Neural progenitor cell (in vitro differentiated cells): ENCODE measurements around the gene SESTD1.
"Not testable (repeated sequence)": the region's sequence is repeated elsewhere in the genome, so short reads cannot be mapped to it uniquely, and the experiment has no call there.

Experiments used
- EZH2phosphoT487 ChIP-seq: fragments of 200-600 bp; sonication (generic); IDR thresholded peaks from 2 replicates; pipeline ENCODE4 v1.6.1; 2017; ENCODE audit warnings: antibody characterized with exemption
- TF ChIP-seq, protein P1 (sequence below): fragments of 200-600 bp; sonication (generic); IDR thresholded peaks from 2 replicates; pipeline ENCODE4 v1.5.1; 2017; ENCODE audit warnings: antibody characterized with exemption, mild to moderate bottlenecking

DNA sequence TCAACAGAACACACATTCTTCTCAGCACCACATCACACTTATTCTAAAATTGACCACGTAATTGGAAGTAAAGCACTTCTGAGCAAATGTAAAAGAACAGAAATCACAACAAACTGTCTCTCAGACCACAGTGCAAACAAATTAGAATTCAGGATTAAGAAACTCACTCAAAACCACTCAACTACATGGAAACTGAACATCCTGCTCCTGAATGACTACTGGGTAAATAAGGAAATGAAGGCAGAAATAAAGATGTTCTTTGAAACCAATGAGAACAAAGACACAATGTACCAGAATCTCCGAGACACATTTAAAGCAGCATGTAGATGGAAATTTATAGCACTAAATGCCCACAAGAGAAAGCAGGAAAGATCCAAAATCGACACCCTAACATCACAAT is 50.0 kb downstream of the SESTD1 start:
- TF ChIP-seq, protein P1, sequence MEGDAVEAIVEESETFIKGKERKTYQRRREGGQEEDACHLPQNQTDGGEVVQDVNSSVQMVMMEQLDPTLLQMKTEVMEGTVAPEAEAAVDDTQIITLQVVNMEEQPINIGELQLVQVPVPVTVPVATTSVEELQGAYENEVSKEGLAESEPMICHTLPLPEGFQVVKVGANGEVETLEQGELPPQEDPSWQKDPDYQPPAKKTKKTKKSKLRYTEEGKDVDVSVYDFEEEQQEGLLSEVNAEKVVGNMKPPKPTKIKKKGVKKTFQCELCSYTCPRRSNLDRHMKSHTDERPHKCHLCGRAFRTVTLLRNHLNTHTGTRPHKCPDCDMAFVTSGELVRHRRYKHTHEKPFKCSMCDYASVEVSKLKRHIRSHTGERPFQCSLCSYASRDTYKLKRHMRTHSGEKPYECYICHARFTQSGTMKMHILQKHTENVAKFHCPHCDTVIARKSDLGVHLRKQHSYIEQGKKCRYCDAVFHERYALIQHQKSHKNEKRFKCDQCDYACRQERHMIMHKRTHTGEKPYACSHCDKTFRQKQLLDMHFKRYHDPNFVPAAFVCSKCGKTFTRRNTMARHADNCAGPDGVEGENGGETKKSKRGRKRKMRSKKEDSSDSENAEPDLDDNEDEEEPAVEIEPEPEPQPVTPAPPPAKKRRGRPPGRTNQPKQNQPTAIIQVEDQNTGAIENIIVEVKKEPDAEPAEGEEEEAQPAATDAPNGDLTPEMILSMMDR, result not testable (repeated sequence)
- TF ChIP-seq EZH2phosphoT487, result not testable (repeated sequence)
